Measurements from ENCODE around the gene DCC. TPM values are rescaled to one million over a fixed set of nuclear protein-coding genes. Genes with fewer than 3 reads are reported as not detected.

Gene DCC
- polyA plus RNA-seq, 2 of the 4 experiments (the other 2 are of a cell fraction), result 0.12 TPM; not detected in 1

DNA sequence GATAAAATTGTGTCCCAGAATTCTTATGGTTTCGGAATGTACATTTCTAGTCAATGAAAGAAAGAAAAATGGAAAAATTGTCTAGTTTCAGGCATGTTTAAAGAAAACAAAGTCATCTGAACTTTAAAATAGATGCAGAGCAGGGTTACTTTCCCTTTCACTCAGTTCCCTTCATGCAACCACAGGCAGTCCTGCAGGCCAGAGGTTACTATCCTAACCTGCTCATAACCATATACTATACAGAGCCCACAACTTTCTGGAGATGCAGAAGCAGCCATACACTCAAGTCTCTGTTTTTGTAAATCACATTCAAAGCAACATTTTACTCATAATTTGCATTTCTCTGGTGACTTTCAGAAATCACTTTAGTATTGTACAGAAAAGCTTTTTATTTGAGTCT, 1194.2 kb downstream of the DCC start:
- Histone ChIP-seq H3K27ac (no peak overlapping the region), H3K4me3 (no peak overlapping the region), H3K9me3 (no peaks in the 10 kb centered on the region), H3K4me2 (no peak overlapping the region), H3K4me1 (no peaks in the 10 kb centered on the region)
- TF ChIP-seq HEYL (CRISPR knock-in tag; IDR thresholded peaks at IDR 0.05) (no peak), BHLHE40 (IDR thresholded peaks at IDR 0.05; ENCODE audit: low read depth, low read length) (no peak), ZFP36 (IDR thresholded peaks at IDR 0.05; ENCODE audit: borderline replicate concordance, partially characterized antibody) (no peak), FOSL2 (IDR thresholded peaks at IDR 0.05) (no peak), FOSL2 (CRISPR knock-in tag; IDR thresholded peaks at IDR 0.05) (no peak), FOXS1 (CRISPR knock-in tag; IDR thresholded peaks at IDR 0.05) (no peak), HES2 (IDR thresholded peaks at IDR 0.05) (no peak), NR3C1 (IDR thresholded peaks at IDR 0.05) (no peak), HOXB13 (CRISPR knock-in tag; IDR thresholded peaks at IDR 0.05; ENCODE audit: low read depth) (no peak), RAD21 (conservative IDR thresholded peaks at IDR 0.05 in 1 of 2, IDR thresholded peaks at IDR 0.05 in 1 of 2) (no peak), KDM5A (IDR thresholded peaks at IDR 0.05) (no peak), USF2 (IDR thresholded peaks at IDR 0.05) (no peak), NFE2L2 (conservative IDR thresholded peaks at IDR 0.05; ENCODE audit: low read length) (no peak), CBX2 (IDR thresholded peaks at IDR 0.05; ENCODE audit: borderline replicate concordance, low read depth) (no peak), CHD4 (IDR thresholded peaks at IDR 0.05; ENCODE audit: borderline replicate concordance) (no peak), MAFK (IDR thresholded peaks at IDR 0.05; ENCODE audit: partially characterized antibody) (no peak), ZNF302 (CRISPR knock-in tag; IDR thresholded peaks at IDR 0.05) (no peak)
- TF ChIP-seq, protein P1, sequence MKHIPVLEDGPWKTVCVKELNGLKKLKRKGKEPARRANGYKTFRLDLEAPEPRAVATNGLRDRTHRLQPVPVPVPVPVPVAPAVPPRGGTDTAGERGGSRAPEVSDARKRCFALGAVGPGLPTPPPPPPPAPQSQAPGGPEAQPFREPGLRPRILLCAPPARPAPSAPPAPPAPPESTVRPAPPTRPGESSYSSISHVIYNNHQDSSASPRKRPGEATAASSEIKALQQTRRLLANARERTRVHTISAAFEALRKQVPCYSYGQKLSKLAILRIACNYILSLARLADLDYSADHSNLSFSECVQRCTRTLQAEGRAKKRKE (CRISPR knock-in tag; IDR thresholded peaks at IDR 0.05; ENCODE audit: low read depth), result no peak
- ATAC-seq, result no peak
- DNase-seq (ENCODE audit: low read depth in 1 of 2, low spot score in 1 of 2), result no peak
- POLR2A ChIA-PET, result no interaction called here
- FAIRE-seq, result no peak
- WGBS (ENCODE audit: missing lambda C conversion rate), result 7% methylated on average over 1 of the region's 1 CpG
- CTCF ChIA-PET, result no interaction called here

DNA sequence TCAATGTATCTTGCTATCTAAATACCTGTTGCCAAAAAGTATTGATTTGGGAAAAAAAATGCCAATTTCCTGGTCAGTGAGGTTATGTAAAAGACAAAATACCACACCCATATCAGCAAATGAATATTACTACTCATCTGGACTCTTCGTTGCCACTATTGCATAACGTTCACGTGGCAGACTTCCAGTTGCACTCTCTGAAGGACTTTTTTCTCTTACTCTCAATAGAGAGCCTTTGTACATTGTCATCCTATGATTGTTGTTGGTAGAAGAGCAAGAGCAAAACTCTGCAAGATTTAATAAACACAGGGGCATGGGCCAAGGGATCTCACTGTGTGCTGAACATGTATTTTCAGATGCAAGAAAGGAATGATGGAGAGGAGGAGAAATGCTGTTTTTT, 1194.7 kb downstream of the DCC start:
- 1% methylated on average over 3 of the region's 3 CpGs for WGBS (ENCODE audit: missing lambda C conversion rate)
- Histone ChIP-seq H3K4me2 (no peak overlapping the region), H3K9me3 (no peaks in the 10 kb centered on the region), H3K4me3 (no peak overlapping the region), H3K27ac (no peak overlapping the region), H3K4me1 (no peaks in the 10 kb centered on the region)
- DNase-seq (ENCODE audit: low read depth in 1 of 2, low spot score in 1 of 2) (no peak), FAIRE-seq (no peak), ATAC-seq (no peak)
- TF ChIP-seq, protein P2, sequence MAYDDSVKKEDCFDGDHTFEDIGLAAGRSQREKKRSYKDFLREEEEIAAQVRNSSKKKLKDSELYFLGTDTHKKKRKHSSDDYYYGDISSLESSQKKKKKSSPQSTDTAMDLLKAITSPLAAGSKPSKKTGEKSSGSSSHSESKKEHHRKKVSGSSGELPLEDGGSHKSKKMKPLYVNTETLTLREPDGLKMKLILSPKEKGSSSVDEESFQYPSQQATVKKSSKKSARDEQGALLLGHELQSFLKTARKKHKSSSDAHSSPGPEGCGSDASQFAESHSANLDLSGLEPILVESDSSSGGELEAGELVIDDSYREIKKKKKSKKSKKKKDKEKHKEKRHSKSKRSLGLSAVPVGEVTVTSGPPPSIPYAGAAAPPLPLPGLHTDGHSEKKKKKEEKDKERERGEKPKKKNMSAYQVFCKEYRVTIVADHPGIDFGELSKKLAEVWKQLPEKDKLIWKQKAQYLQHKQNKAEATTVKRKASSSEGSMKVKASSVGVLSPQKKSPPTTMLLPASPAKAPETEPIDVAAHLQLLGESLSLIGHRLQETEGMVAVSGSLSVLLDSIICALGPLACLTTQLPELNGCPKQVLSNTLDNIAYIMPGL (CRISPR knock-in tag; IDR thresholded peaks at IDR 0.05; ENCODE audit: borderline replicate concordance), result no peak
- TF ChIP-seq TP53 (CRISPR knock-in tag; IDR thresholded peaks at IDR 0.05) (no peak), NR3C1 (IDR thresholded peaks at IDR 0.05) (no peak), POLR2AphosphoS2 (conservative IDR thresholded peaks at IDR 0.05; ENCODE audit: low read length) (no peak), ZFP36 (IDR thresholded peaks at IDR 0.05; ENCODE audit: borderline replicate concordance, partially characterized antibody) (no peak), GATA3 (IDR thresholded peaks at IDR 0.05; ENCODE audit: borderline replicate concordance) (no peak), RNF2 (IDR thresholded peaks at IDR 0.05; ENCODE audit: borderline replicate concordance, low read depth) (no peak), HES2 (IDR thresholded peaks at IDR 0.05) (no peak), EHF (CRISPR knock-in tag; IDR thresholded peaks at IDR 0.05) (no peak), MYC (IDR thresholded peaks at IDR 0.05; ENCODE audit: borderline replicate concordance, low read length) (no peak), EHMT2 (IDR thresholded peaks at IDR 0.05; ENCODE audit: low read depth) (no peak), HOXA7 (CRISPR knock-in tag; IDR thresholded peaks at IDR 0.05) (no peak), CEBPB (IDR thresholded peaks at IDR 0.05) (no peak), HEYL (CRISPR knock-in tag; IDR thresholded peaks at IDR 0.05) (no peak), ZSCAN20 (CRISPR knock-in tag; IDR thresholded peaks at IDR 0.05) (no peak), CBX2 (IDR thresholded peaks at IDR 0.05; ENCODE audit: borderline replicate concordance, low read depth) (no peak)
- CTCF ChIA-PET, result no interaction called here
- POLR2A ChIA-PET, result no interaction called here

Data from A549 (cell line).